Measurements from ENCODE around the gene BAG1. TPM values are rescaled to one million over a fixed set of nuclear protein-coding genes. Genes with fewer than 3 reads are reported as not detected.

Gene BAG1
- total and polyA plus RNA-seq, 2 of the 13 experiments (the other 11 are each of a cell fraction or from before 2014, with no cell fraction given), result 23.1 to 59.5 TPM

GRCh38 chr9:33264473-33265177 is at the start of gene BAG1, which contains the start of gene CHMP5 (continued):
- TF ChIP-seq HIC2 (CRISPR knock-in tag; IDR thresholded peaks at IDR 0.05; ENCODE audit: low read depth) (no peak), ZNF841 (CRISPR knock-in tag; IDR thresholded peaks at IDR 0.05; ENCODE audit: borderline replicate concordance) (no peak), FOSL2 (CRISPR knock-in tag; IDR thresholded peaks at IDR 0.05) (0 out of 2 replicates have a peak, but pooled peaks have one; percentile 25), ZNF773 (CRISPR knock-in tag; IDR thresholded peaks at IDR 0.05; ENCODE audit: borderline replicate concordance) (no peak), SAFB2 (CRISPR knock-in tag; IDR thresholded peaks at IDR 0.05; ENCODE audit: borderline replicate concordance, low read depth) (no peak), ZNF547 (CRISPR knock-in tag; IDR thresholded peaks at IDR 0.05) (peak; percentile 8; the same call in 1 of the 2 replicates), MEF2D (CRISPR knock-in tag; IDR thresholded peaks at IDR 0.05) (no peak; the same call in 1 of the 2 replicates), ZSCAN12 (CRISPR knock-in tag; IDR thresholded peaks at IDR 0.05) (no peak), ZNF335 (CRISPR knock-in tag; IDR thresholded peaks at IDR 0.05) (no peak), ZNF460 (CRISPR knock-in tag; IDR thresholded peaks at IDR 0.05; ENCODE audit: borderline replicate concordance) (no peak)
- TF ChIP-seq, protein P1, sequence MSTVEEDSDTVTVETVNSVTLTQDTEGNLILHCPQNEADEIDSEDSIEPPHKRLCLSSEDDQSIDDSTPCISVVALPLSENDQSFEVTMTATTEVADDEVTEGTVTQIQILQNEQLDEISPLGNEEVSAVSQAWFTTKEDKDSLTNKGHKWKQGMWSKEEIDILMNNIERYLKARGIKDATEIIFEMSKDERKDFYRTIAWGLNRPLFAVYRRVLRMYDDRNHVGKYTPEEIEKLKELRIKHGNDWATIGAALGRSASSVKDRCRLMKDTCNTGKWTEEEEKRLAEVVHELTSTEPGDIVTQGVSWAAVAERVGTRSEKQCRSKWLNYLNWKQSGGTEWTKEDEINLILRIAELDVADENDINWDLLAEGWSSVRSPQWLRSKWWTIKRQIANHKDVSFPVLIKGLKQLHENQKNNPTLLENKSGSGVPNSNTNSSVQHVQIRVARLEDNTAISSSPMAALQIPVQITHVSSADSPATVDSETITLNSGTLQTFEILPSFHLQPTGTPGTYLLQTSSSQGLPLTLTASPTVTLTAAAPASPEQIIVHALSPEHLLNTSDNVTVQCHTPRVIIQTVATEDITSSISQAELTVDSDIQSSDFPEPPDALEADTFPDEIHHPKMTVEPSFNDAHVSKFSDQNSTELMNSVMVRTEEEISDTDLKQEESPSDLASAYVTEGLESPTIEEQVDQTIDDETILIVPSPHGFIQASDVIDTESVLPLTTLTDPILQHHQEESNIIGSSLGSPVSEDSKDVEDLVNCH (CRISPR knock-in tag; IDR thresholded peaks at IDR 0.05), result no peak
- TF ChIP-seq, protein P2, sequence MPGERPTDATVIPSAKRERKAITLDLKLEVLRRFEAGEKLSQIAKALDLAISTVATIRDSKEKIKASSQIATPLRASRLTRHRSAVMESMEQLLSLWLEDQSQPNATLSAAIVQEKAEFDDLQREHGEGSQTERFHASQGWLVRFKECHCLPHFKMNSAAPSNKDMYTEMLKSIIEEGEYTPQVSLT (CRISPR knock-in tag; IDR thresholded peaks at IDR 0.05; ENCODE audit: borderline replicate concordance, low read depth), result no peak
- TF ChIP-seq, protein P3, sequence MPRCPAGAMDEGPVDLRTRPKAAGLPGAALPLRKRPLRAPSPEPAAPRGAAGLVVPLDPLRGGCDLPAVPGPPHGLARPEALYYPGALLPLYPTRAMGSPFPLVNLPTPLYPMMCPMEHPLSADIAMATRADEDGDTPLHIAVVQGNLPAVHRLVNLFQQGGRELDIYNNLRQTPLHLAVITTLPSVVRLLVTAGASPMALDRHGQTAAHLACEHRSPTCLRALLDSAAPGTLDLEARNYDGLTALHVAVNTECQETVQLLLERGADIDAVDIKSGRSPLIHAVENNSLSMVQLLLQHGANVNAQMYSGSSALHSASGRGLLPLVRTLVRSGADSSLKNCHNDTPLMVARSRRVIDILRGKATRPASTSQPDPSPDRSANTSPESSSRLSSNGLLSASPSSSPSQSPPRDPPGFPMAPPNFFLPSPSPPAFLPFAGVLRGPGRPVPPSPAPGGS (CRISPR knock-in tag; IDR thresholded peaks at IDR 0.05), result no peak
- TF ChIP-seq, protein P4, sequence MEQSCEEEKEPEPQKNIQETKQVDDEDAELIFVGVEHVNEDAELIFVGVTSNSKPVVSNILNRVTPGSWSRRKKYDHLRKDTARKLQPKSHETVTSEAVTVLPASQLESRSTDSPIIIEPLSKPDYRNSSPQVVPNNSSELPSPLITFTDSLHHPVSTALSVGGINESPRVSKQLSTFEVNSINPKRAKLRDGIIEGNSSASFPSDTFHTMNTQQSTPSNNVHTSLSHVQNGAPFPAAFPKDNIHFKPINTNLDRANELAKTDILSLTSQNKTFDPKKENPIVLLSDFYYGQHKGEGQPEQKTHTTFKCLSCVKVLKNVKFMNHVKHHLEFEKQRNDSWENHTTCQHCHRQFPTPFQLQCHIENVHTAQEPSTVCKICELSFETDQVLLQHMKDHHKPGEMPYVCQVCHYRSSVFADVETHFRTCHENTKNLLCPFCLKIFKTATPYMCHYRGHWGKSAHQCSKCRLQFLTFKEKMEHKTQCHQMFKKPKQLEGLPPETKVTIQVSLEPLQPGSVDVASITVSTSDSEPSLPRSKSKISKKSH (CRISPR knock-in tag; IDR thresholded peaks at IDR 0.05; ENCODE audit: borderline replicate concordance), result no peak
- TF ChIP-seq, protein P5, sequence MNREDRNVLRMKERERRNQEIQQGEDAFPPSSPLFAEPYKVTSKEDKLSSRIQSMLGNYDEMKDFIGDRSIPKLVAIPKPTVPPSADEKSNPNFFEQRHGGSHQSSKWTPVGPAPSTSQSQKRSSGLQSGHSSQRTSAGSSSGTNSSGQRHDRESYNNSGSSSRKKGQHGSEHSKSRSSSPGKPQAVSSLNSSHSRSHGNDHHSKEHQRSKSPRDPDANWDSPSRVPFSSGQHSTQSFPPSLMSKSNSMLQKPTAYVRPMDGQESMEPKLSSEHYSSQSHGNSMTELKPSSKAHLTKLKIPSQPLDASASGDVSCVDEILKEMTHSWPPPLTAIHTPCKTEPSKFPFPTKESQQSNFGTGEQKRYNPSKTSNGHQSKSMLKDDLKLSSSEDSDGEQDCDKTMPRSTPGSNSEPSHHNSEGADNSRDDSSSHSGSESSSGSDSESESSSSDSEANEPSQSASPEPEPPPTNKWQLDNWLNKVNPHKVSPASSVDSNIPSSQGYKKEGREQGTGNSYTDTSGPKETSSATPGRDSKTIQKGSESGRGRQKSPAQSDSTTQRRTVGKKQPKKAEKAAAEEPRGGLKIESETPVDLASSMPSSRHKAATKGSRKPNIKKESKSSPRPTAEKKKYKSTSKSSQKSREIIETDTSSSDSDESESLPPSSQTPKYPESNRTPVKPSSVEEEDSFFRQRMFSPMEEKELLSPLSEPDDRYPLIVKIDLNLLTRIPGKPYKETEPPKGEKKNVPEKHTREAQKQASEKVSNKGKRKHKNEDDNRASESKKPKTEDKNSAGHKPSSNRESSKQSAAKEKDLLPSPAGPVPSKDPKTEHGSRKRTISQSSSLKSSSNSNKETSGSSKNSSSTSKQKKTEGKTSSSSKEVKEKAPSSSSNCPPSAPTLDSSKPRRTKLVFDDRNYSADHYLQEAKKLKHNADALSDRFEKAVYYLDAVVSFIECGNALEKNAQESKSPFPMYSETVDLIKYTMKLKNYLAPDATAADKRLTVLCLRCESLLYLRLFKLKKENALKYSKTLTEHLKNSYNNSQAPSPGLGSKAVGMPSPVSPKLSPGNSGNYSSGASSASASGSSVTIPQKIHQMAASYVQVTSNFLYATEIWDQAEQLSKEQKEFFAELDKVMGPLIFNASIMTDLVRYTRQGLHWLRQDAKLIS (CRISPR knock-in tag; IDR thresholded peaks at IDR 0.05), result no peak

All from HepG2 (cell line).